Activated CD4-positive, alpha-beta T cell treated with anti-CD3 and anti-CD28 coated beads for 1 hour (primary cell): ENCODE measurements around the gene KCND3.
"Not testable (repeated sequence)": the region's sequence is repeated elsewhere in the genome, so short reads cannot be mapped to it uniquely, and the experiment has no call there.

ENCODE experiments used
- DNase-seq: peaks from one replicate; pipeline ENCODE4 v3.0.0-alpha.2; 2020

Gene KCND3

DNA sequence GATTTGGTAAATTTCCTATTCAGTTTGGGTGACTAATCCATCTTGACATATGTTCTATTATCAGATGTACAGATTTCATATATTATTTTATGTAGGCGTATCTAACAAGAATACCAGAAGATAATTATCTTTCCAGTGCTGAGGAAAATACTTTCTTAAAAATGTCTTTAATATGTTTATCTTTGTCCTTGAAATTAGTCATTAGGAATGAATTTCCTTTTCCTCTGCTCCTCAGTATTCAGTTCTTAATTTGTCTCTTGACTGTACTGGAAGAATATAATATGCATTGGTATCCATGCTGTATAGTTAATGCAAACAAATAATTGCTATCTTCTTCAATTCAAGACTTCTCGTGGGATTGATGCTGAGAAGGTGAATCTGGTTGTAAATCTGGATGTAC is 227.1 kb downstream of the KCND3 start:
- no peak for DNase-seq

DNA sequence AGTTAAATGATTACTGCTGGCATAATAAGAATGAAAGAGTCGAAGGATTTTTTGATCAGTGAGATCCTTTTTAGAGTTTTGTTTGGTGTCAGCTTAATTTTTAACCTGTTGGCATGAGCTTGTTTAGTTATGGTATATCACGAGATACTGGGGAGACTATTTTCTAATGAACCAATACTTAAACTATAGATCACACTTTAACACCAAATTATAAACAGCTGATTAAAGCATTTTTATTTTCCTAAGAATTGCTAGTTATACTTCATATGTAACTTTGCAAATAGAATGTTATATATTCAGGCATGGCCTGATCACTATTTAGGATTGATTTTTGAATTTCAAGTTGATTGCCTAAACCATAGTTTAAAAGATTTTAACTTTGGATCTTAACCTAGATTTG is 227.8 kb downstream of the KCND3 start:
- no peak for DNase-seq

DNA sequence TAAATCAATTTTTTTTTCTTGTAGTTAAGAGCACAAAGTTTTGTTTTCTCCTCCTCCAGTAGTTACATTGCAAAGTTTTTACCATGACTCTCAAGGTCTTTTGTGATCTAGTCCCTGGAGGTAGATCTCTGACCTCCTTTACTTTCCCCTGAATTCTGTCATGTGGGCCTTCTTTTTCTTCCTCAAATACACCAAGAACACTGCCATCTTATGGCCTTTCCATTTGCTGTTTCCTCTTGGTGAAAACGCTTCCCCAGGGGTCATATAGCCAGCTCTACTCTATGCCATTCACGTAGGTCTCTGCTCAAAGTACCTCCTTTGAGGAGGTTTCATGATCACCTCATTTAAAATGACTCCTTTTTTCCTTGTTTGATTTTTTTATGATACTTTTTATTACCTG is 231.1 kb downstream of the KCND3 start:
- DNase-seq, result no peak

DNA sequence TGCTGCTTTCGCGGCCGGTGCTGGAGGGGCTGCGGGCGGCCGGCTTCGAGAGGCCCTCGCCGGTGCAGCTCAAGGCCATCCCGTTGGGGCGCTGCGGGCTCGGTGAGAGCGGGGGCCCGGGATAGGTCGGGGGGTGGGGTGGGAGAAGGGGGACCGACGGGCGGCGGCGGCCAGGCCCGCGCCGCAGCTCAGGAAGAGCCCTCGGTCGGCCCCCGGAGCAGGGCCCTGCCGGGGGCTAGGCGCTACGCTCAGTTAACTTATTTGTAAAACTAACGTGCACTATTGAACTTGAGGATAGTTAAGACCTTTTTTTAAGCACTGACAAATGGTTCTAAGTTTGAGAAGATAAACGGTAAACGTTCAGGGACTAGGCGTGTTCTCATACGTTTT is 233.3 kb downstream of the KCND3 start:
- DNase-seq, result no peak

DNA sequence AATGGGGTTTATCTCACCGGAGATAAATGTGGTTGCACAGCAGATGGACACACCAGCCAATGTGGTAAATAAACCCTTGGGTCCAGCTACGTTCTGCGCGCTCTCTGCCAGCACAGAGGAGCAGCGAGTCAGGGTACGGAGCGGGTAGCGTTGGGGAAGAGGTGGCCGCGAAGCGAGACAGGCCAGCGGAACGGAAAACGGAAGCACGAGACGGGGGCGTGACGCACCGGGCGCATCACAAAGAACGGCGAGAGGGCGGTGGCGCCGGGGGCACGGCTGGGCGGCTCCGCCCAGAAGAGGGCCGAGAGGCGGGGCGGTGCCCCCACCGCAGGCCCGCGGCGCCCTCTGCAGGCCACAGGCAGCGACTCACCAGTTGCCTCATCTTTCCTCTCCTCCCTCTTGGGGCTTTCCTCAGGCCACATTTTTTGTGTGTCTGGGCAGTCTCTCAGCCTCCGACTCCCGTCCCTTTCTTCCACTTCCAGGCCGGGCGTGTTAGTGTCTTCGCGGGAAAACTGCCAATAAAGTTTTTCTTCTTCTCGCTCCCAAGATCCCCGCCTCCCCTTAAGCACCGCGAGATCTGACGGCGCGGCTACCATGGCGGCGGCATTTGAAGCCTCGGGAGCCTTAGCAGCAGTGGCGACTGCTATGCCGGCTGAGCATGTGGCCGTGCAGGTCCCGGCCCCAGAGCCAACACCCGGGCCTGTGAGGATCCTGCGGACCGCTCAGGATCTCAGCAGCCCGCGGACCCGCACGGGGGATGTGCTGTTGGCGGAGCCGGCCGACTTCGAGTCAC is 233.9 kb downstream of the KCND3 start, which contains the start of gene DDX20:
TSS of gene DDX20 (plus strand) at position 571 of the 793 bp plus-strand sequence. CDS start at position 595, 24 bp downstream.
- DNase-seq, result peak; percentile 92

DNA sequence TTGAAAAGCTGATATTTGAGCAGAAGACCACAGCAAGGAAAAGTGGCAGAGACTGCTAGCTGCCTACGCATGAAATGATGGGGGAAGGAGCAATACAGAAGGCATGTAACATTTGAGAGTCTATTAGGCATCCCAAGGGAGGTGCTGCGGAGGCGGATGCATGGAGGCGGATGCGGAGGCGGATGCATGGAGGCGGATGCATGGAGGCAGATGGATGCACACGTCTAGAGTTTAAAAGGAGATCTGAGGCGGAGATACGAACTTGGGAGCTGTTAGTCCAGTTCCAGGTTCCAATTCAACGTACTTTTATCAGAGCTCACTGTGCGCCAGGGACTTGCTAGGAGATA is 234.5 kb downstream of the KCND3 start:
- DNase-seq, result no peak

DNA sequence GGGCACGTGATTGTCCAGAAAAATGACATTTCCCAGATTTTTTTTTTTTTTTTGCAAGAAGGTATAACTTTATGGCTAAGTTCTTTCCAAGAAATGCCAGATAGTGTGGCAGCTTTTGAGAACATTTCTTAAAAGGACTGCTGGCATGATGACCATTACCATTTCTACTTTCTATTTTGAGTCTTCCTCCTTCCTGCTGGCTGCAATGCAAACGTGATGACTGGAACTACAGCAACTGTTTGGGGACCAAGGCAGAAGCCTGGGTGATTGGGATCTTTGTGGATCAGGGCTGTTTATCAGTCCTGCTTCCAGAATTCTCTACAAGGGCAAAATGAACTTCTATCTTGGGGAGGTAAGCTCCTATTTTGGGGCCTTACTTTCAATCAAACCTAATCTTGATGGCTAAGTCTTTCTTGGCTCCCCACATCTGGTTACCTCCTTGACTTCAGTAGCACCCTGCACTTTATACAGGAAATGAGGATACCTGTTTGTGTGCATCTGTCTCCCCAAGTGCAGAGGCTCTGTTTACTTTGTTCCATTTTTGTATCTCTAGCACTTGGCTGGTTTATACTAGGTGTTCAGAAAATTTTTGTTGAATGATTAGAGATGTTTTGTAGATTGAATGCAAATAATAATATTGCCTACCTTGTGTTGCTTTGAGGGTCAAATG is 237.4 kb downstream of the KCND3 start:
- no peak for DNase-seq

DNA sequence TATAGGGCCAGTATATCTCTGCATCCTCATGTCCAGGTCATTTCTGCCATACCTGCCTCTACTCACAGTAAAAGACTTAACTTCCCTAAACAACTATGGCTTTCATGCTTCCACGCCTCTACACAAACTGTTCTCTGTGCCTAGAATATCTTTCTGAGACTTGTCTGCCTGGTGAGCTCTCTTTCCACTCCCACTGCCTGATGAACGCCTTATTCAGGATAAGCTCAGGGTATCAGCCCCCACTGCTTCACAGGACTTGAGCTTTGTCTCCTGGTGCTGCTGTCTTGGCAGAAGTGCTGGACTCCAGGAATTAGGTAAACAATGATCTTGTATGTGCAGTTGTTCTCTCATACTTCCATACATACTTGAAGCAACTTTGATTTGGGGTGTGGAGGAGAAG is 238.6 kb downstream of the KCND3 start:
- no peak for DNase-seq

DNA sequence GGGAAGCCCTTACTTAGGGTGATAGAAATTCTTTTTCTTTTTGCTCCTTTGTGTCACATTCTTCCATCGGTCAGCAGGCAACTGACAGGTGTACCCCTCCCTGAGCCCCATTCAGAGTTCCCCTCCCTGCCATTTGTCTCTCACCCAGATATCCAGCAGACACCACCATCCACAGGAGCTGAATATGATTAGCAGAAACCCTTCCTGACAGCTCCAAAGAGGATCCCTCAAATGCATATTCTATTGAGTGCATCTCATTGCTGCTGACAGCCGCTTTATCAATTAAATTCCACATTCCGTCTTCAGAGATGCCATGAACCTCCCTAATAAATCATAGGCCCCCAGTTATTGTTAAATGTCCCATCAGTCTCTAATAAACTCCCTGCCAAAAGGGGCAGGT is 239.8 kb downstream of the KCND3 start:
- no peak for DNase-seq

DNA sequence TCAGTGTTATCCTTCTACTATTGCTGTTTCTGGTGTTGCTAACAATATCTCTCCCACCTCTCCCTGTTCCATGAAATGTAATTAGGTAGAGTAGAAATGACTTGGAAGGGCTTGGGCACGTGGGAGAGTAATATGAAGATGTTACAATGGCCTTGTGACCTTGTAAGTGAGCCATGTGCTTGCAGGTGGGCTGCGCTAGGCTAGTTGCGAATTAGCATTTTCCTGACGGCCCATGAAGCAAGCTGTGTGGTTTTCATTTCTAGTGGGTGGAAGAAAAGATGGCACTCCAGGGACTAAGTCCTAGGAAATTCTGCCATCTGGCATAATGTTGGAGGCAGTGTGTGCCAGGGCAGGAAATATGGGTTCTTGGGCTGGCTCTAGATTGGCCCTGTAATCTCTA is 241.5 kb downstream of the KCND3 start:
- no peak for DNase-seq

DNA sequence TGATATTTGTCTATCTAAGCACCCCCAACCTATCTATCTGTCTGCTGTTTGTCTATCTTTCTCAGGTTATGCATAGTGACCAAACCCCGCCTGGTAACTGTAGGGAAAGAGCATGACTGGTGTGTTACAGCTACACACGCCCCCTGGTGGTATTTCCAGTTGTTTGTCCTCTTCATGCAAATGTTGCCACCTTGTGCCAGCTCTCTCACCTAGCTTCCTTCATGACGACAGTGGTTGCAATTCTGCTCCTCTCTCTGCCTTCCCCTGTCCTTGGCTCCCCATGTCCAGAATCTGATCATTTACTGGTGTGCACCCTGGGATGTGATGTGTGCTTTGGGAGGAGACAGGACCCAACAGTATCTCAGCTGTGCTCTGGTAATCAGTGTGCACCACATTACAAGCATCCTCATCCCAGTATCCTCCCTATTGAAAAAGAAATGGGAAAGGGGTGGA is 242.2 kb downstream of the KCND3 start:
- DNase-seq, result peak; percentile 28

DNA sequence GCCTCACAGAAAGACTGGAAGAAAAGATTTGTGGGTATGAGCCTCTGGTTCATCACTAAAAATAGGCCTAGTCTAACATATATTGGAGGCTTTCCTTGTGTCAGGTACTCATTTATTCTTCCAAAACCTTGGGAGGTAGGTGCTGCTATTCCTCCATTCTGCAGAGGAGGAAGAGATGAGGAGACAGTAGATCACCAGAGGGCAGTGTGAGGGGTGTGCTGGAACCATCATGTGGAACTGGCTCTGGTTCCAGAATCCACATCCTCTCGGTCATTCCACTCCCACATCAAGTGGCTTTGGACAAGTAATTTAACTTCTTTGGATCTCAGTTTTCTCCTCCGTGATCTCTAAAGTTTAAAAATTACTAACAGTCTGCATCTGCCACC is 242.9 kb downstream of the KCND3 start:
- no peak for DNase-seq

DNA sequence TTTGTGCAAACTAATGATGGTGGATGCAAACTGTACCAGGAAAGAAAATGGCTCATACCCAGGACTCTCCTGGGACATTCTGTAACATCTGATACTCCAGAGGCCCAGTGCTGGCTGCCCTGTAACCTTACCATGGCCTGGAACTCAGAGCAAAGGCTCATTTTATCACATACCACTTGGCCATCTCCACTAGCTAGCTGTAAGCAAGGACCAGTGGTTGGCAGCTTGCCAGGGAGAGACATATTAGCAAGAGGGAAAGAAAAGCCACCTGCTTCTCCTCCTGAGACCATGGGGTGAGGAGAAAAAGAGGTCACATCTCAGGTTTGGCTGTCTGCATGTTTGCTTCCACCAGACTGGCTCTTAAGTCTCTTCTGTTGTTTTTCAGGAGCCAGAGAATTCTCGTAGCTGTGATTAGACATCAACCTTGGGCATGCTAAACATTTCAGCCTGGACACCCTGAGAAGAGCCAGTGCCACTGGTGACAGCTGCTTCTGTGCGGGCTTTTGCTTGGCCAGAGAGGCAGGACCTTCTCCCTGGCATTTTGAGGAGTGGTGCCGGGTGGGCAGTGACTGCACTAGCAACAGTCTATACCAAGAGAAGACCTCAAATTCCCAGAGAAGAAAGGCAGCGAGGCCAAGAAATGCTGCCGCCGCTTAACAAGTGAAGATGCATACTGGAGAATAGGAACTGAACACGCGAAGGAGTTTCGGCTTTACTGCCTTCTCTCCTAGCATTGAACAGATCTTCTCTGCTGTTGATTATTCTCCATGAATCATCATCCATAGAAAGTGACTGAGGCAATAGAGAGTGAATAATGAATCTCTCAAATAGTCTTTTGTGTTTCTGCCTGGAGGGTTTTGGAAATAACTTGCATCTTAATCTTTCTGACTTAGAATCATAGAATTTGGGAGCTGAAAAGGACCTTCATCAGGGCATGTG is 243.5 kb downstream of the KCND3 start:
- DNase-seq, result no peak

DNA sequence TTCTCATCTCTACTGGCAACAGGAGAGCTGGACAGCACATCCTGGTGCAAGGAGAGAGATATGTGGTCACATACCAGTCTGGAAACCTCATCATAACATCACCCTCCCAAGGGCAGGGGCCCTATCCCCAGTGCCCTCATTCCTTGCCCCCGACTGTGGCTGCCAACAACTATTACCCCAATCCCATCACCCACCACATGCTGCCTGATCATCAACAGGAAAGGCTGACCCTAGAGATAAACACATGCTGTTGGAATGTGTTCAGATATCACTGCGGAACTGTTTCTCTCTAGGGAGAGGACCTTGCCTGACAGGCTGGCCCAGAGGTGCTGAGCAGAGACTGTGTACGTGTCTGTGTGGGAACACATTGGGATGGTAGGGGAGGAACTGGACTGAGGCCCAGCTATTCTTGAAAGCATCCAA is 245.8 kb downstream of the KCND3 start:
- no peak for DNase-seq

DNA sequence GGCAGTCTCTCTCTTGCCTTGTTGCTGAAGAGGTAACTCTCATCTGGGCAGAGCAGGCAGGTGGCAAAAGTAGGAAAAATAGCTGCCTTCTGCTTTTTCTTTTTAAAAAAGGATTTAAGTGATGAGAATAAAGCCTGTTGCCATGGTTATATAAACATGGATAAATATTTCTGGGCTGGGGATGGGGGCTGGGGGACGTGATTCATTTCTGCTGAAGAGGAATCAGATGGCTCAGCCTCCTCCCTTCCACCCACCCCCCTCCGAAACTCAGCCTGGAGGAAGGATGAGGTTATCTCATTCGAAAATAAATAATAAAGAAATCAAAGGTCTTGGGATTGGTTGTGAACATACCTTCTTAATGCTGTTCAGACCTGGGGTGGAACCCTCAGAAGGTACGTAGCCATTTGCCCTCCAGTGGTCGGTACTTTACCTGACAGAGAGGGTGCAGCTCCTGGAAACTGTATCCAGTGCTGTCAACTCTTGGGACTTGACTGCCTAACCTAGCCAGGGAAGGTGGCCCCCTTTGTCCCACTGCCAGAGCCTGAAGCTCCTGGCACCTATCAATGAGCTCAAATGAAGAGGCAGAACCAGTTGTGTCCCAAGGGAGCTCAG is 246.4 kb downstream of the KCND3 start:
- DNase-seq, result no peak

DNA sequence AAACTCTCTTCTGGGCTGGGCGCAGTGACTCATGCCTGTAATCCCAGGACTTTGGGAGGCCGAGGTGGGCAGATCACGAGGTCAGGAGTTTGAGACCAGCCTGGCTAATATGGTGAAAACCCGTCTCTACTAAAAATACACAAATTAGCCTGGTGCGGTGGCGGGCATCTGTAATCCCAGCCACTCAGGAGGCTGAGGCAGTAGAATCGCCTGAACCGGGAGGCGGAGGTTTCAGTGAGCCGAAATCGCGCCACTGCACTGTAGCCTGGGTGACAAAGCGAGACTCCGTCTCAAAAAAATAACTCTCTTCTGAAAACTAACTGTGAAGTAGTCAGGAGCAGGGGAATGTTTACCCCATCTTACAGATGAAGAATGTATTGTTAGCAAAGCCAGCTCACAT is 247.2 kb downstream of the KCND3 start:
- not testable (repeated sequence) for DNase-seq

DNA sequence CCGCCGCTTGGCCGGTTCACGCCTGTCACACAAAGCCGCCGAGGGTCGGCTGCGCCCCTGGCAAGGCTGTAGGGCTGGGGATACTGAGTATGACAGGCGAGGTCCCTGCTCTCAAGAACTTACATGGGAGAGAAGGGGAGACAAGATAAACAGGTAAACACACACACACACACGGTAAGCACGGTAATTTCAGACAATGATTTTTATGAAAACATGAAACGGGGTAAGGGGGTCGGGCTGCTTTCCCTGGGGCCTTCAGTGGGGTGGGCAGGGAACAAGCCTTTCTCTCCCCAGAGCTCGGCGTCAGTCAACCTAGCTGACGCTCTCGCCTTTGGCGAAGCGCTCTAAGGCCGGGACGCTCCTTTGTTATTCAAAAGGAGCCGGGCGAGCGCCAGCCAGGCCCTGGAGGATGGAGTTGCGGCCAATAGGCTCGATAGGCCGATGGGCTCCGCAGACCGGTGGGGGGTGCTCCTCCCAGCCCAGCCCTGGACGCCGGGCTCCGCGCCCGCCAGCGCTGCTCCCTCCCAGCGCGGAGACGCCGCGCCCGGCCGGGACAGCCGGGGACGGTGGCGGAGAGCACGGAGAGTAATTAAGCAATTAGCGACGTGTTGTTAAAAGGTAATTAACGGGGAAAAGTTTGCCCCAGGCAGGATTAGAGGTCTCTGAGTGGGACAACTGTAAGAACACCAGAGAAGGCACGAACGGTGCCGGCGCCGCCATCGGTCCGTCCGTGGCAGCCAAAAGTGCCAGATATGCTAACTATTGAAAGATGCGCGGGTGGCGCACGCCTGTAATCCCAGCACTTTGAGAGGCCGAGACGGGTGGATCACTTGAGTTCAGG is 249.3 kb downstream of the KCND3 start:
- no peak for DNase-seq

DNA sequence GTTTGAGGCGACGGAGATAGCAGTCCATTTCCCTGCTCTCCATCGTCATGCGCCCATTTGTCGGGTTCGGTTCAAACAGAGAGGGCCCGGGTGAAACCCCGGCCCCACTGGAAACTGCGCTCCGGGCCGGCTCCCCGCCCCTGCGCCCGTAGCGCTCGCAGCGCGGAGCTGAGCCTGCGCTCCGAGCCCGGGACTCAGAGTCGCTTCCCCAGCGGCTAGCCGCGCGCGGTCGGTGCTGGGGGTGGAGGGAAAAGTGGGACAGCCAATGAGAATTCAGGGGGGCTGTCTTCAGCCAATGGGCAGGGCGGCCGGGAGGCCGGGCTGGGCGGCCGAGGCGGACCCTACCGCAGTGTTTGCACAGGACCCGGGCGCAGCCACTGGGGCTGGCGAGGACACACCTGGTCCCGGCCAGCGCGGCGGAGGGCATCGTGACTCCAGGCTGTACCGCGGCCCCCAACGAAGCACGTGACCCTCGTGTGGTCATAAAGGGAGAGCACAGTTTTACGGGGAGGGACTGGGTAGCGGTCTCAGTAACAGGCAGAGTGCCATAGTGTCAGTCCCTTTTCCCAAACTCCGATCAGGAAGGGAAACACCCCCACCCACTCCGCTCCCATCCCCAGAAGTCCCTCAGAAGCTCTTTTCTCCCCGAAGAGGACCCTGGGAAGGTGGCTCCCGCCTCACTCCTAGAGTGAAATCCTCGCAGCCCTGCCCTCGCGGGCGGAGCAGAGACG is 250.1 kb downstream of the KCND3 start, which contains the start of gene INKA2:
TSS of gene INKA2 (minus strand) at position 202 of the 731 bp plus-strand sequence. CDS start at position 49, 153 bp downstream.
- peak; percentile 43 for DNase-seq

DNA sequence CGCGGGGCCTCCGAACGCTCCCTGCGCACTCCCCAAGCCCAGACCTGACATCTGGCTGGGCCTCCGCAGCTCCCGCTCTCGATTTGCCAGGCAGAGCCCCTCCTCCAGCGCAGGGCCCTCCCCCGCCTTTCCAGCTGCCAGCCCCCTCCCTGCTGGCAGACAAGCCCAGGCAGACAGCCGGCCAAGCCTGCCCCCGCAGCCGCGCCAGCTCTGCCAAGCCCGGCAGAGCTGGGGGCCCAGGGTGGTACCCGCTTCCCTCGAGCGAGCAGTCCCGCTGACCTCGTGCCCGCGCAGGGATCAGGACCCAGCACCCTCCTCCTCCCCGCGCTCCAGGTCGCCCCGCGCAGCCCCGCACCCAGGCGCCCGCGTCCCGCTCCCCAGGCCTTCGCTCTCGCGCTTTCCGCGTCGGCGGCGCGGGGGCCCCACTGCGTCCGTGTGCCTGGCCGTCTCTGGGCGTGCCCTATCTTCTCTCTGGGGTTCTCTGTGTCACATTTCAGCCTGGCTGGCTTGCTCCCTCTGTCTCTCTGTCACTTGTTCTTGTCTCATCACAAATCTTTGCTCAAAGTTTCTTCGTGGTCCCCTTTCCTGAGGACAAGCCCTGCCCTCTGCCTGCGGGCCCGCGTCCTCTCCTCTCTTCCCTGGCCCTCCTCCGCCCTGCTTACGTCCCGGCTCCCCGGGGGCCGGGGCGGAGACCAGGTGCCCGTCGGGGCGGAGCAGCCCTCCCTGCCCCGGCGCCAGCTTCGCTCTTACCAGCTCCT is 250.9 kb downstream of the KCND3 start:
- DNase-seq, result no peak

DNA sequence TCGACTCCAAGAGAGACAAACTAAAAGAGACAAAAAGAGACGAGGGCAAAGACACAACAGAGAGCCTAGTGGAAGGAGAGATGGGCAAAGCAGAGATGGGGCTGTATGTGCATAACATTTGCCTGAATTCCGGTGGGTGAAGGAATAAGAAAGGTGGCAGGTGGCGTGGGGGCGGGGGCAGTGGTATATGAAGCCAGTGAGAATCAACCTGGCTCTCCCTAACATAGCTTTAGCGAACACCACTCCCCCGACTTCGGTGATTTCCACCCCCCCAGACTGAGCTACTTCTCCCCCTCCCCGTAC is 251.4 kb downstream of the KCND3 start:
- no peak for DNase-seq
